ENCODE data around the gene DNAAF6. TPM values are rescaled to one million over a fixed set of nuclear protein-coding genes. Genes with fewer than 3 reads are reported as not detected.

DNAAF6 gene
- total and polyA plus RNA-seq, 2 donors (not counting 3 experiments of a cell fraction or from before 2014, with no cell fraction given) = not detected

GRCh38 chrX:107168712-107169111 is 37.7 kb upstream of the DNAAF6 start:
- Histone ChIP-seq H3K36me3 (ENCODE audit: control insufficient read depth in 2 of 2, extremely low read depth in 1 of 2, insufficient read depth in 2 of 2, low read length in 2 of 2) (no peaks in the 10 kb centered on the region), H2AFZ (ENCODE audit: low read depth, low read length) (no peak overlapping the region), H3K9ac (replicated peaks; ENCODE audit: extremely low read depth, insufficient read depth, low read length) (no peak overlapping the region), H3K79me2 (ENCODE audit: control insufficient read depth, insufficient read depth, low read length) (no peaks in the 10 kb centered on the region), H3K9me1 (replicated peaks; ENCODE audit: control insufficient read depth, extremely low read depth, insufficient read depth, low read length) (no peaks in the 10 kb centered on the region), H4K20me1 (replicated peaks; ENCODE audit: control insufficient read depth, extremely low read depth, insufficient read depth, low read length) (no peaks in the 10 kb centered on the region), H3K27me3 (ENCODE audit: control insufficient read depth in 2 of 2, insufficient read depth in 2 of 2, low read length in 2 of 2) (no peaks in the 10 kb centered on the region), H3K4me2 (ENCODE audit: insufficient read depth, low read length) (no peak overlapping the region), H3K4me3 (replicated peaks in 1 of 3; ENCODE audit: insufficient read depth in 1 of 3, low read depth in 1 of 3, low read length in 3 of 3) (no peak overlapping the region), H3K4me1 (ENCODE audit: control insufficient read depth, extremely low read depth, insufficient read depth, low read length) (no peaks in the 10 kb centered on the region), H3K27ac (ENCODE audit: insufficient read depth, low read depth, low read length) (no peak overlapping the region), H3K9me3 (replicated peaks; ENCODE audit: control insufficient read depth, insufficient read depth, low read length) (no peaks in the 10 kb centered on the region)
- intact Hi-C loops (cut with micrococcal nuclease) = no loop called here
- DNase-seq (ENCODE audit: low read depth, low spot score) (no peak), FAIRE-seq (no peak)
- ChIA-PET POLR2A (no interaction called here), CTCF (no interaction called here)
- no peak for TF ChIP-seq GATA2 (IDR thresholded peaks at IDR 0.05; ENCODE audit: insufficient read depth, insufficient read length, low read depth, low read length)
- TF ChIP-seq JUN (IDR thresholded peaks at IDR 0.05; ENCODE audit: borderline replicate concordance, insufficient read depth, insufficient read length, low read depth) = no peak
- TF ChIP-seq CTCF (IDR thresholded peaks at IDR 0.05; ENCODE audit: extremely low read depth in 1 of 2, insufficient read depth in 1 of 2, low read depth in 1 of 2, low read length in 2 of 2) = no peak
- dilution Hi-C loops (cut with MboI; ENCODE audit: extremely low pct_ligation_motif_present, low sequenced_read_pairs) = no loop called here
- BruUV-seq (replicated peaks) = no TSS peak

- POLR2A ChIA-PET = no interaction called here
- FAIRE-seq = no peak
- Histone ChIP-seq H3K27ac (ENCODE audit: insufficient read depth, low read depth, low read length) (no peak overlapping the region), H3K9me3 (replicated peaks; ENCODE audit: control insufficient read depth, insufficient read depth, low read length) (no peaks in the 10 kb centered on the region), H3K4me2 (ENCODE audit: insufficient read depth, low read length) (no peak overlapping the region), H3K4me3 (replicated peaks in 1 of 3; ENCODE audit: insufficient read depth in 1 of 3, low read depth in 1 of 3, low read length in 3 of 3) (no peak overlapping the region), H3K9me1 (replicated peaks; ENCODE audit: control insufficient read depth, extremely low read depth, insufficient read depth, low read length) (no peaks in the 10 kb centered on the region), H4K20me1 (replicated peaks; ENCODE audit: control insufficient read depth, extremely low read depth, insufficient read depth, low read length) (no peaks in the 10 kb centered on the region), H3K4me1 (ENCODE audit: control insufficient read depth, extremely low read depth, insufficient read depth, low read length) (no peaks in the 10 kb centered on the region), H3K36me3 (ENCODE audit: control insufficient read depth in 2 of 2, extremely low read depth in 1 of 2, insufficient read depth in 2 of 2, low read length in 2 of 2) (no peaks in the 10 kb centered on the region), H3K79me2 (ENCODE audit: control insufficient read depth, insufficient read depth, low read length) (no peaks in the 10 kb centered on the region), H3K27me3 (ENCODE audit: control insufficient read depth in 2 of 2, insufficient read depth in 2 of 2, low read length in 2 of 2) (no peaks in the 10 kb centered on the region), H3K9ac (replicated peaks; ENCODE audit: extremely low read depth, insufficient read depth, low read length) (no peak overlapping the region), H2AFZ (ENCODE audit: low read depth, low read length) (no peak overlapping the region)
- dilution Hi-C loops (cut with MboI; ENCODE audit: extremely low pct_ligation_motif_present, low sequenced_read_pairs) = no loop called here
- CTCF ChIA-PET = no interaction called here
- TF ChIP-seq EZH2 (IDR thresholded peaks at IDR 0.05; ENCODE audit: borderline replicate concordance, low read depth, low read length, severe bottlenecking) = no peak
- no peak for TF ChIP-seq MAX (IDR thresholded peaks at IDR 0.05; ENCODE audit: insufficient read depth, insufficient read length)
- TF ChIP-seq GATA2 (IDR thresholded peaks at IDR 0.05; ENCODE audit: insufficient read depth, insufficient read length, low read depth, low read length) = no peak
- no peak for TF ChIP-seq CTCF (IDR thresholded peaks at IDR 0.05; ENCODE audit: extremely low read depth in 1 of 2, insufficient read depth in 1 of 2, low read depth in 1 of 2, low read length in 2 of 2)
- no peak for TF ChIP-seq MYC (IDR thresholded peaks at IDR 0.05; ENCODE audit: low read depth, low read length)
- TF ChIP-seq POLR2A (IDR thresholded peaks at IDR 0.05; ENCODE audit: low read depth, low read length) = no peak
- TF ChIP-seq FOS (IDR thresholded peaks at IDR 0.05; ENCODE audit: borderline replicate concordance, insufficient read depth, low read length) = no peak
- no peak for TF ChIP-seq JUN (IDR thresholded peaks at IDR 0.05; ENCODE audit: borderline replicate concordance, insufficient read depth, insufficient read length, low read depth)
- TF ChIP-seq POLR2AphosphoS5 (IDR thresholded peaks at IDR 0.05; ENCODE audit: insufficient read depth, low read depth, low read length) = no peak
- intact Hi-C loops (cut with micrococcal nuclease) = no loop called here
- no peak for DNase-seq (ENCODE audit: low read depth, low spot score)
- no TSS peak for BruUV-seq (replicated peaks)
Measured at GRCh38 chrX:107171369-107172102, 34.9 kb upstream of the DNAAF6 start.

All from endothelial cell of umbilical vein (primary cell).